Measurements from ENCODE around the gene SLC38A8.

SLC38A8 gene

DNA sequence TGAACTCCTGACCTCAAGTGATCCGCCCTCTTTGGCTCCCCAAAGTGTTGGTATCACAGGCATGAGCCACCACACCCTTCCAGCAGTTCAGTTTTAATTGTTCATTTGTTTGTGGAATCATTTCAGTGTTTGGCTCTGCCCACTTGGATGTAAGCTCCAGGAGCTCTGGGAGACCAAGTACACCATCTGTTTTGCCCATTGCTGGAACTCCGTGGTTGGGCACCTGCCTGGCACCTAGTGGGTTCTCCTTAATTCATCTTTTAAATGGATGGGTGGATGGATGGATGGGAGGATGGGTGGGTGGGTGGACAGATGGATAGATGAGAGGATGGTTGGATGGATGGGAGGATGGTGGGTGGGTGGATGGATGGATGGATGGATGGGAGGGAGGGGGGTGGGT is 75.5 kb downstream of the SLC38A8 start:
- no peak overlapping the region for H3K4me3 ChIP-seq (ENCODE audit: low read depth, low read length)
- DNase-seq (ENCODE audit: low read depth) = no peak
- TF ChIP-seq, protein P1, sequence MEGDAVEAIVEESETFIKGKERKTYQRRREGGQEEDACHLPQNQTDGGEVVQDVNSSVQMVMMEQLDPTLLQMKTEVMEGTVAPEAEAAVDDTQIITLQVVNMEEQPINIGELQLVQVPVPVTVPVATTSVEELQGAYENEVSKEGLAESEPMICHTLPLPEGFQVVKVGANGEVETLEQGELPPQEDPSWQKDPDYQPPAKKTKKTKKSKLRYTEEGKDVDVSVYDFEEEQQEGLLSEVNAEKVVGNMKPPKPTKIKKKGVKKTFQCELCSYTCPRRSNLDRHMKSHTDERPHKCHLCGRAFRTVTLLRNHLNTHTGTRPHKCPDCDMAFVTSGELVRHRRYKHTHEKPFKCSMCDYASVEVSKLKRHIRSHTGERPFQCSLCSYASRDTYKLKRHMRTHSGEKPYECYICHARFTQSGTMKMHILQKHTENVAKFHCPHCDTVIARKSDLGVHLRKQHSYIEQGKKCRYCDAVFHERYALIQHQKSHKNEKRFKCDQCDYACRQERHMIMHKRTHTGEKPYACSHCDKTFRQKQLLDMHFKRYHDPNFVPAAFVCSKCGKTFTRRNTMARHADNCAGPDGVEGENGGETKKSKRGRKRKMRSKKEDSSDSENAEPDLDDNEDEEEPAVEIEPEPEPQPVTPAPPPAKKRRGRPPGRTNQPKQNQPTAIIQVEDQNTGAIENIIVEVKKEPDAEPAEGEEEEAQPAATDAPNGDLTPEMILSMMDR (IDR thresholded peaks at IDR 0.05; ENCODE audit: control insufficient read depth, extremely low read depth, insufficient read depth) = no peak

DNA sequence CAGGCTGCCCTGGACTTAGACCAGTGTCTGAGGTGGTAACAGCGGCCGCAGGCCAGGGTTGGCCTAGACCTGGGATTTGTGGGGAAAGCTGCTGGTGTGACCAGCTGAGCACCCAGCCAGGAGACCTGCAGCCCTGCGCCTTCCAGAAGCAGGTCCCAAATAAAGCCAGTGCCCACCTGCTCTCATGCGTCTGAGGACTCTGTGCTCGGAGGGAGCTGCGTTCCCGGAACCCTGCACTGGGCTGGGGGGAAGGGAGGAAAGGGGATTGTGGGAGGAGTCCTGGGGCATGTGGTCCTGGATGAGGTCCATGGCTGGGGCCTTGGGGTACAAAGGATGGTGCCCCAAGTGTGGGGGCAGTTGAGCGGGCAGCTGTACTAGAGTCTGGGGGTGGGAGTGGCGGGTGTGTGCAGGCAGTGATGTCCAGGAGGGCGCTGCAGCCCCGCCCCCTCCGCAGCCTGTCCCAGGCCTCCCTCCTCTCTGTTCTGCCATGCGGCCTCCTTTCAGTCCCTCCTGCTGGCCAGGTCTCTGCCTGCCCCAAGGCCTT is 76.4 kb downstream of the SLC38A8 start:
- TF ChIP-seq, protein P1 (IDR thresholded peaks at IDR 0.05; ENCODE audit: control insufficient read depth, extremely low read depth, insufficient read depth) = no peak
- DNase-seq (ENCODE audit: low read depth) = no peak
- H3K4me3 ChIP-seq (ENCODE audit: low read depth, low read length) = no peak overlapping the region

DNA sequence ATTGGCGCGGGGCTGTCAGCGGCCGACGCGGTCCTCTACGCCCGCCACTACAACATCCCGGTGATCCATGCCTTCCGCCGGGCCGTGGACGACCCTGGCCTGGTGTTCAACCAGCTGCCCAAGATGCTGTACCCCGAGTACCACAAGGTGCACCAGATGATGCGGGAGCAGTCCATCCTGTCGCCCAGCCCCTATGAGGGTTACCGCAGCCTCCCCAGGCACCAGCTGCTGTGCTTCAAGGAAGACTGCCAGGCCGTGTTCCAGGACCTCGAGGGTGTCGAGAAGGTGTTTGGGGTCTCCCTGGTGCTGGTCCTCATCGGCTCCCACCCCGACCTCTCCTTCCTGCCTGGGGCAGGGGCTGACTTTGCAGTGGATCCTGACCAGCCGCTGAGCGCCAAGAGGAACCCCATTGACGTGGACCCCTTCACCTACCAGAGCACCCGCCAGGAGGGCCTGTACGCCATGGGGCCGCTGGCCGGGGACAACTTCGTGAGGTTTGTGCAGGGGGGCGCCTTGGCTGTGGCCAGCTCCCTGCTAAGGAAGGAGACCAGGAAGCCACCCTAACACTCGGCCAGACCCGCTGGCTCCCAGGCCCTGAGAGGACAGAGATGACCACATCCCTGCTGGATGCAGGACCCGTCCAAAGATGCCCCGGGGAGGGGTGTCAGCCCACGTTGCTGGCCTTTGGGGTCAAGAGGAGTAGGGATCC is 77.0 kb downstream of the SLC38A8 start:
- DNase-seq (ENCODE audit: low read depth) = no peak
- no peak overlapping the region for H3K4me3 ChIP-seq (ENCODE audit: low read depth, low read length)
- TF ChIP-seq, protein P1 (IDR thresholded peaks at IDR 0.05; ENCODE audit: control insufficient read depth, extremely low read depth, insufficient read depth) = no peak

DNA sequence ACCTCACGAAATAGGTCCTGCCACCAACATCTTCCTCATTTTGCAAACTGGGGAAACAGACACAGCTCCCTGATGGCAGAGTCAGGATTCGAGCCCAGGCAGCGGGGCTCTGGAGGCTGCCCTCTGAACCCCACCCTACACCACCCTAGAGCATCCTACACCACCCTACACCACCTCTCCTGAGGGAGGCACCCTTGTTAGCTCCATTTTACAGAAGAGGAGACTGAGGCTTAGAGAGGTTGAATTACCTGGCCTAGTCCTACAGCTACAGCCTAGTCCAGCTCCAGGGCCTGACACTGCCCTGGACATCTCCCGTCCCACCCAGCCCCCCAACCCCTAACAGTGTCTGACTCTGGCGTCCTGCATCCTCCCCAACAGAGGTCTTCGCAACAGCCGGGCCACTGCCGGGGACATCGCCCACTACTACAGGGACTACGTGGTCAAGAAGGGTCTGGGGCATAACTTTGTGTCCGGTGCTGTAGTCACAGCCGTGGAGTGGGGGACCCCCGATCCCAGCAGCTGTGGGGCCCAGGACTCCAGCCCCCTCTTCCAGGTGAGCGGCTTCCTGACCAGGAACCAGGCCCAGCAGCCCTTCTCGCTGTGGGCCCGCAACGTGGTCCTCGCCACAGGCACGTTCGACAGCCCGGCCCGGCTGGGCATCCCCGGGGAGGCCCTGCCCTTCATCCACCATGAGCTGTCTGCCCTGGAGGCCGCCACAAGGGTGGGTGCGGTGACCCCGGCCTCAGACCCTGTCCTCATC is 77.7 kb downstream of the SLC38A8 start:
- H3K4me3 ChIP-seq (ENCODE audit: low read depth, low read length) = no peak overlapping the region
- TF ChIP-seq, protein P1 (IDR thresholded peaks at IDR 0.05; ENCODE audit: control insufficient read depth, extremely low read depth, insufficient read depth) = no peak
- DNase-seq (ENCODE audit: low read depth) = no peak

DNA sequence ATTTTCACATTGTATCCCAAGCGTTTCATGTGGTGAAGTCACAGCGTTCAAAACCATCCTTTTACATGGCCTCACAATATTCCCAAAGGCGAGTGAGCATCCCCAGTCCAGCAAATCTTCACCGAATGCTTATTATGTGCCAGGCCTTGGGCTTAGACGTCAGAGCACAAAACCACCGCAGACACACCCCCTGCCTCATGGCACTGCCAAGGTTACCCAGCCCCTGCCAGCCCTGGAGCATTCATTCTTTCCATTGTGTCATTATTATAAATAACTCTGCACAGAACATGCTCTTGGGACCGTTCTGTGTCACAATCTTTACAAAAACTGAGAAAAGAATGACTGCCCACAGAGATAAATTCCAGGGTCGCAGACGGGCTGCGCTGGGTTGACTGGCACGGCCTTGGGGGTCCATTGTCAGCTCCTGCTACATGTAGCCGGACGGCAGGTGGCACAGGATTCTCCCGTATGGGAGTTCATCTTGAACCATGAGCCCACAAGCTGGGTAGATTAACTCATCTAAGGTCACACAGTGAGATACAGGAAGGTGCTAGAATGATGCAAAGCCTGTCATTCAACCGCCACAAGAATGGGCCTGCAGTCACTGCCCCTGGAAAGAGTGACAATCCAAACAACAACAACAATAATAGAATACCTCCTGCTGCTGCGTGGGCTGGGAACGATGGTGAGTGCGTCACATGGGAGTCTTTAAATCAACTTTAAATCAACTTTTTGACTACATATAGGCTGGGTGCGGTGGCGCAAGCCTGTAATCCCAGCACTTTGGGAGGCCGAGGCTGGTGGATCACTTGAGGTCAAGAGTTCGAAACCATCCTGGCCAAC is 79.1 kb downstream of the SLC38A8 start:
- H3K4me3 ChIP-seq (ENCODE audit: low read depth, low read length) = no peak overlapping the region
- TF ChIP-seq, protein P1 (IDR thresholded peaks at IDR 0.05; ENCODE audit: control insufficient read depth, extremely low read depth, insufficient read depth) = no peak
- DNase-seq (ENCODE audit: low read depth) = no peak

DNA sequence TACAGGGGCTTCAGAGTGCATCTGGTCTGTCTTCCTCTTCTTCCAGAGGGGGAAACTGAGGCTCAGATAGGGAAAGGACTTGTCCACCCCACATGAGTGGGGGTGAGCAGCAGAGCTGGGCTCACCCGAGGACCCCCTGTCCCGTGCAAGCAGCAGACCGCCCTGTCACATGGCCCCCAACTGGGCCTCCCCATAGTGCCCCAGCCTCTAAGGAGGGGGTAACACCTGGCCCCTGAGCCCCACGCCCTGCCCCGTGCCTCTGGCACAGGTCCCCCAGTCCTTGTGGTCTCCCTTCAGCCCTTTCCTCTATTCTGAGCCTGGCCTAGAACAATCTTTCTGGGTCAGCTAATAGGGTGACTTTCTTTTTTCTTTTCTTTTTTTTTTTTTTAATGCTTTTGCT is 81.0 kb downstream of the SLC38A8 start:
- TF ChIP-seq, protein P1 (IDR thresholded peaks at IDR 0.05; ENCODE audit: control insufficient read depth, extremely low read depth, insufficient read depth) = no peak
- no peak overlapping the region for H3K4me3 ChIP-seq (ENCODE audit: low read depth, low read length)
- DNase-seq (ENCODE audit: low read depth) = no peak
